GM19351 (cell line): ENCODE measurements around the gene OGT.
"Not testable (repeated sequence)": the region's sequence is repeated elsewhere in the genome, so short reads cannot be mapped to it uniquely, and the experiment has no call there.

ENCODE experiments used
- ATAC-seq: cut with Tn5 transposase; IDR thresholded peaks from one replicate; pipeline ENCODE4 v1.9.1; 2021; ENCODE audit warnings: mild to moderate bottlenecking, moderate library complexity; ENCODE audit not compliant: unreplicated experiment

Gene OGT

GRCh38 chrX:71537743-71538142, 4.8 kb downstream of the OGT start:
- ATAC-seq: no peak

- peak; percentile 26 for ATAC-seq
These were observed 7.9 kb downstream of the OGT start for GRCh38 chrX:71540801-71541200.

GRCh38 chrX:71541210-71542022, 8.5 kb downstream of the OGT start:
- peak; percentile 90 for ATAC-seq

GRCh38 chrX:71542411-71542810, 9.5 kb downstream of the OGT start:
- no peak for ATAC-seq

GRCh38 chrX:71542825-71543224, 9.9 kb downstream of the OGT start:
- no peak for ATAC-seq

- ATAC-seq: no peak
These were observed 10.4 kb downstream of the OGT start for GRCh38 chrX:71543316-71543715.

GRCh38 chrX:71545364-71545763, 12.5 kb downstream of the OGT start:
- no peak for ATAC-seq

GRCh38 chrX:71546879-71547278, 14.0 kb downstream of the OGT start:
- no peak for ATAC-seq

GRCh38 chrX:71547339-71547738, 14.4 kb downstream of the OGT start:
- no peak for ATAC-seq

- ATAC-seq: no peak
These were observed 17.1 kb downstream of the OGT start for GRCh38 chrX:71549986-71550385.

GRCh38 chrX:71550578-71550977, 17.7 kb downstream of the OGT start:
- no peak for ATAC-seq

- no peak for ATAC-seq
These were observed 23.1 kb downstream of the OGT start for GRCh38 chrX:71556036-71556435.

GRCh38 chrX:71558920-71559319, 26.0 kb downstream of the OGT start:
- no peak for ATAC-seq

GRCh38 chrX:71559773-71560172, 26.9 kb downstream of the OGT start:
- not testable (repeated sequence) for ATAC-seq

GRCh38 chrX:71563921-71564320, 31.0 kb downstream of the OGT start:
- ATAC-seq: no peak

GRCh38 chrX:71565474-71566041, 32.7 kb downstream of the OGT start:
- ATAC-seq: no peak

GRCh38 chrX:71571390-71571789, 38.5 kb downstream of the OGT start:
- ATAC-seq: not testable (repeated sequence)

- no peak for ATAC-seq
These were observed 40.7 kb downstream of the OGT start for GRCh38 chrX:71573590-71573989.

- no peak for ATAC-seq
These were observed 44.8 kb downstream of the OGT start for GRCh38 chrX:71577682-71578081.

- no peak for ATAC-seq
These were observed 45.6 kb downstream of the OGT start, which contains the start of gene GCNA for GRCh38 chrX:71578253-71579135. GCNA (plus strand) TSS chrX:71578437; CDS start chrX:71580822, 2,385 bp downstream.
